ENCODE results near the gene B4GALNT3. TPM values are rescaled to one million over a fixed set of nuclear protein-coding genes. Genes with fewer than 3 reads are reported as not detected.

Gene B4GALNT3
- total and polyA plus RNA-seq, 7 donors, result 0.21 to 4.0 (median 0.57) TPM

- TF ChIP-seq, protein P1, sequence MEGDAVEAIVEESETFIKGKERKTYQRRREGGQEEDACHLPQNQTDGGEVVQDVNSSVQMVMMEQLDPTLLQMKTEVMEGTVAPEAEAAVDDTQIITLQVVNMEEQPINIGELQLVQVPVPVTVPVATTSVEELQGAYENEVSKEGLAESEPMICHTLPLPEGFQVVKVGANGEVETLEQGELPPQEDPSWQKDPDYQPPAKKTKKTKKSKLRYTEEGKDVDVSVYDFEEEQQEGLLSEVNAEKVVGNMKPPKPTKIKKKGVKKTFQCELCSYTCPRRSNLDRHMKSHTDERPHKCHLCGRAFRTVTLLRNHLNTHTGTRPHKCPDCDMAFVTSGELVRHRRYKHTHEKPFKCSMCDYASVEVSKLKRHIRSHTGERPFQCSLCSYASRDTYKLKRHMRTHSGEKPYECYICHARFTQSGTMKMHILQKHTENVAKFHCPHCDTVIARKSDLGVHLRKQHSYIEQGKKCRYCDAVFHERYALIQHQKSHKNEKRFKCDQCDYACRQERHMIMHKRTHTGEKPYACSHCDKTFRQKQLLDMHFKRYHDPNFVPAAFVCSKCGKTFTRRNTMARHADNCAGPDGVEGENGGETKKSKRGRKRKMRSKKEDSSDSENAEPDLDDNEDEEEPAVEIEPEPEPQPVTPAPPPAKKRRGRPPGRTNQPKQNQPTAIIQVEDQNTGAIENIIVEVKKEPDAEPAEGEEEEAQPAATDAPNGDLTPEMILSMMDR (IDR thresholded peaks at IDR 0.05), result no peak
- Histone ChIP-seq H3K4me3 (peak overlapping the region; percentile 19), H3K9me3 (no peaks in the 10 kb centered on the region), H3K36me3 (ENCODE audit: insufficient read depth in 1 of 2, low read depth in 1 of 2) (no peaks in the 10 kb centered on the region), H3K27me3 (ENCODE audit: insufficient read depth in 3 of 3, low read length in 2 of 3) (no peaks in the 10 kb centered on the region), H3K27ac (peak overlapping the region; percentile 81), H3K4me1 (peaks cover 20% of the 10 kb centered on the region)
- ATAC-seq (peak; percentile 58 to 87 (median 64)), DNase-seq (peak in 1 of 2 donors; percentile 59)
- intact Hi-C loops (cut with DNase I), result loop anchor here in 1 of 2 donors (2.0 to 5.0 kb wide), 2 partner anchors 45 to 50 kb away; no protein-coding TSS in a partner anchor
- 32 to 47% (median 43%) methylated on average over 14 of the region's 14 CpGs for WGBS, 3 donors
These were observed 42.1 kb downstream of the B4GALNT3 start for GRCh38 chr12:501722-502447.

GRCh38 chr12:503111-503761 is 43.5 kb downstream of the B4GALNT3 start:
- intact Hi-C loops (cut with DNase I), result loop anchor here in 1 of 2 donors (2.0 to 5.0 kb wide), 2 partner anchors 44 to 51 kb away; no protein-coding TSS in a partner anchor
- H3K27ac ChIP-seq, result peak overlapping the region; percentile 81
- WGBS, 3 donors, result 33 to 37% (median 33%) methylated on average over 7 of the region's 7 CpGs
- peaks cover 20% of the 10 kb centered on the region for H3K4me1 ChIP-seq
- H3K9me3 ChIP-seq, result no peaks in the 10 kb centered on the region
- no peak overlapping the region for H3K4me3 ChIP-seq
- TF ChIP-seq, protein P1 (IDR thresholded peaks at IDR 0.05), result no peak
- no peaks in the 10 kb centered on the region for H3K27me3 ChIP-seq (ENCODE audit: insufficient read depth in 3 of 3, low read length in 2 of 3)
- no peaks in the 10 kb centered on the region for H3K36me3 ChIP-seq (ENCODE audit: insufficient read depth in 1 of 2, low read depth in 1 of 2)
- ATAC-seq (peak; percentile 61 to 78 (median 72)), DNase-seq (no peak)

DNA sequence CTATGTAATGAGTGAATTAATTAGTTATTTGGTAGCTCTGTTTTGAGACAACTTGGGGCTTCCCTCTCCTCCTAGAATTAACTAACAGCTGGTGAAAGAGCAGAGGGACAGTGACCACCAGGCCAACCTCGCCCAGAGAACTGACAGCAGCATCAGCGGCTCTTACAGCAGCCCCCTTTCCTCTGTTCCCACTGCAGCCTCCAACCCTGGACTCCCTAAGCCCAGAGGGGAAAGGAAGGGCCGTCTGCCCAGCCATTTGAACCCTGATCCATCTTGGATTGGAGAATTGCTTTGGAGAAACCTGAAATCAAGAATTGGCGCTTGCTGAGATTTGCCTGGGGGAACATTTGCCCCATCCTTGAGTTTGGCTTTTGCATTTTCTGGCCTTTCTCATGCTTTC is 45.5 kb downstream of the B4GALNT3 start:
- Histone ChIP-seq H3K27me3 (ENCODE audit: insufficient read depth in 3 of 3, low read length in 2 of 3) (no peaks in the 10 kb centered on the region), H3K4me1 (peaks cover 20% of the 10 kb centered on the region)

DNA sequence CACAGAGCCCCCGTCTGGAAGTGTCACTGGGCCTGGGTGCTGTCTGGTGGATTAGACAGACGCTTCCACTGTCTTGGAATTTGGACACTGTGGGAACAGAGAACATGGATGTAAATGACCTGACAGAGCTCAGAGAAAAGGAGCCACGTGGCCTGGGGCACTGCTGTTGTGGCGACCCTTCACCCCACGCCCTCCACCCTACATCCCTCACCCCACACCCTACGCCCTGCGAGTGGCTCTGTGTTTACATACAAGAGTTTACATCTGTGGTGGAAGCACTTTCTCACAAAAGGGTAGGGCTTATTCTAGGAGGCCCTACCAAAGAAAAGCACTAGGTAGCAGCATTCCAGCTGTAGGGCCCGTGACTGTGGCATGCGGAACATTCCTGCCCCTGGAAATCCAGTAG is 47.7 kb downstream of the B4GALNT3 start:
- 82 to 88% (median 84%) methylated on average over 9 of the region's 9 CpGs for WGBS, 3 donors
- H3K4me3 ChIP-seq, result no peak overlapping the region
- H3K4me1 ChIP-seq, result peaks cover 9% of the 10 kb centered on the region
- TF ChIP-seq, protein P1 (IDR thresholded peaks at IDR 0.05), result no peak
- no peak for DNase-seq
- no peaks in the 10 kb centered on the region for H3K36me3 ChIP-seq (ENCODE audit: insufficient read depth in 1 of 2, low read depth in 1 of 2)
- intact Hi-C loops (cut with DNase I), result no loop called here
- H3K9me3 ChIP-seq, result no peaks in the 10 kb centered on the region
- H3K27ac ChIP-seq, result no peak overlapping the region
- no peak for ATAC-seq
- no peaks in the 10 kb centered on the region for H3K27me3 ChIP-seq (ENCODE audit: insufficient read depth in 3 of 3, low read length in 2 of 3)

More for the DNA sequence above, 45.5 kb downstream of the B4GALNT3 start:
- Histone ChIP-seq H3K36me3 (ENCODE audit: insufficient read depth in 1 of 2, low read depth in 1 of 2) (no peaks in the 10 kb centered on the region), H3K4me3 (no peak overlapping the region), H3K27ac (no peak overlapping the region), H3K9me3 (no peaks in the 10 kb centered on the region)
- WGBS, 3 donors, result 88 to 95% (median 90%) methylated on average over 4 of the region's 4 CpGs
- TF ChIP-seq, protein P1 (IDR thresholded peaks at IDR 0.05), result no peak
- ATAC-seq (no peak), DNase-seq (no peak)
- intact Hi-C loops (cut with DNase I), result no loop called here
